Measurements from ENCODE around the gene OPRD1. TPM values are rescaled to one million over a fixed set of nuclear protein-coding genes. Genes with fewer than 3 reads are reported as not detected.

The OPRD1 gene
- polyA plus RNA-seq, 3 donors: 0.01 TPM; not detected in 2

- intact Hi-C loops (cut with micrococcal nuclease): no loop called here
- no peak for TF ChIP-seq CTCF (IDR thresholded peaks at IDR 0.05)
- H3K36me3 ChIP-seq (replicated peaks in 1 of 2; ENCODE audit: control insufficient read depth in 1 of 2, insufficient read depth in 2 of 2, low read length in 2 of 2): no peaks in the 10 kb centered on the region
- no peaks in the 10 kb centered on the region for H4K20me1 ChIP-seq (ENCODE audit: insufficient read depth, low read length)
- Mint-ChIP-seq H3K36me3 (no peaks in the 10 kb centered on the region), H3K4me3 (no peak overlapping the region), H3K4me1 (peaks cover 1% of the 10 kb centered on the region), H3K9me3 (peaks cover 0 to 4% (median 0%) of the 10 kb centered on the region in 7 donors), H3K27me3 (ENCODE audit: low read depth in 3 of 3) (peaks cover 38 to 54% (median 45%) of the 10 kb centered on the region in 3 donors), H3K27ac (peak overlapping the region in 1 of 7 donors; percentile 8)
- no peak overlapping the region for H2AFZ ChIP-seq (ENCODE audit: insufficient read depth, low read depth, low read length, poor library complexity, severe bottlenecking)
- H3K9ac ChIP-seq (ENCODE audit: insufficient read depth, low read length, poor library complexity, severe bottlenecking): no peak overlapping the region
- H3K79me2 ChIP-seq (ENCODE audit: insufficient read depth, low read length): no peaks in the 10 kb centered on the region
- H3K27me3 ChIP-seq (ENCODE audit: control insufficient read depth in 2 of 2, insufficient read depth in 2 of 2, low read length in 2 of 2): peaks cover 18 to 31% of the 10 kb centered on the region in 2 donors
- no peak overlapping the region for H3K27ac ChIP-seq (ENCODE audit: low read depth in 1 of 2, low read length in 2 of 2)
- H3K4me3 ChIP-seq (replicated peaks in 1 of 3; ENCODE audit: low read depth in 2 of 3, low read length in 3 of 3): no peak overlapping the region
- no peak for DNase-seq
- no peaks in the 10 kb centered on the region for H3K4me1 ChIP-seq (ENCODE audit: control insufficient read depth in 1 of 2, insufficient read depth in 2 of 2, low read length in 2 of 2)
- H3K9me3 ChIP-seq (replicated peaks in 1 of 2; ENCODE audit: control insufficient read depth in 1 of 2, insufficient read depth in 1 of 2, low read length in 2 of 2): no peaks in the 10 kb centered on the region
- WGBS (ENCODE audit: insufficient coverage): 88% methylated on average over 5 of the region's 7 CpGs
- H3K4me2 ChIP-seq (replicated peaks; ENCODE audit: extremely low read depth, low read length, poor library complexity, severe bottlenecking): no peak overlapping the region
Observed at GRCh38 chr1:28817133-28817532, 5.2 kb downstream of the OPRD1 start.

GRCh38 chr1:28819020-28819419 lies 7.0 kb downstream of the OPRD1 start:
- Mint-ChIP-seq H3K27ac (no peak overlapping the region), H3K4me1 (peaks cover 1% of the 10 kb centered on the region), H3K27me3 (ENCODE audit: low read depth in 3 of 3) (peaks cover 23 to 39% (median 29%) of the 10 kb centered on the region in 3 donors), H3K4me3 (no peak overlapping the region), H3K36me3 (no peaks in the 10 kb centered on the region), H3K9me3 (no peaks in the 10 kb centered on the region)
- Histone ChIP-seq H3K4me2 (replicated peaks; ENCODE audit: extremely low read depth, low read length, poor library complexity, severe bottlenecking) (no peak overlapping the region), H3K4me3 (replicated peaks in 1 of 3; ENCODE audit: low read depth in 2 of 3, low read length in 3 of 3) (no peak overlapping the region), H3K9me3 (replicated peaks in 1 of 2; ENCODE audit: control insufficient read depth in 1 of 2, insufficient read depth in 1 of 2, low read length in 2 of 2) (no peaks in the 10 kb centered on the region), H4K20me1 (ENCODE audit: insufficient read depth, low read length) (no peaks in the 10 kb centered on the region), H3K27ac (ENCODE audit: low read depth in 1 of 2, low read length in 2 of 2) (no peak overlapping the region), H3K27me3 (ENCODE audit: control insufficient read depth in 2 of 2, insufficient read depth in 2 of 2, low read length in 2 of 2) (peaks cover 5 to 15% of the 10 kb centered on the region in 2 donors), H2AFZ (ENCODE audit: insufficient read depth, low read depth, low read length, poor library complexity, severe bottlenecking) (no peak overlapping the region), H3K9ac (ENCODE audit: insufficient read depth, low read length, poor library complexity, severe bottlenecking) (no peak overlapping the region), H3K79me2 (ENCODE audit: insufficient read depth, low read length) (no peaks in the 10 kb centered on the region), H3K4me1 (ENCODE audit: control insufficient read depth in 1 of 2, insufficient read depth in 2 of 2, low read length in 2 of 2) (no peaks in the 10 kb centered on the region), H3K36me3 (replicated peaks in 1 of 2; ENCODE audit: control insufficient read depth in 1 of 2, insufficient read depth in 2 of 2, low read length in 2 of 2) (no peaks in the 10 kb centered on the region)
- no peak for TF ChIP-seq CTCF (IDR thresholded peaks at IDR 0.05)
- no peak for DNase-seq
- intact Hi-C loops (cut with micrococcal nuclease): no loop called here

Measured in CD14-positive monocyte (primary cell).